Stimulated activated CD8-positive, alpha-beta memory T cell treated with anti-CD3 and anti-CD28 coated beads, Interleukin-12 subunit alpha, Interleukin-12 subunit beta, amount 100 ng/mL, for 1 hour (primary cell): ENCODE results near the gene GPN1.
"Not testable (repeated sequence)": the region's sequence is repeated elsewhere in the genome, so short reads cannot be mapped to it uniquely, and the experiment has no call there.

Source experiments
- DNase-seq: peaks from one replicate; pipeline ENCODE4 v3.0.0-alpha.2; 2020; ENCODE audit warnings: low read depth

The GPN1 gene

DNA sequence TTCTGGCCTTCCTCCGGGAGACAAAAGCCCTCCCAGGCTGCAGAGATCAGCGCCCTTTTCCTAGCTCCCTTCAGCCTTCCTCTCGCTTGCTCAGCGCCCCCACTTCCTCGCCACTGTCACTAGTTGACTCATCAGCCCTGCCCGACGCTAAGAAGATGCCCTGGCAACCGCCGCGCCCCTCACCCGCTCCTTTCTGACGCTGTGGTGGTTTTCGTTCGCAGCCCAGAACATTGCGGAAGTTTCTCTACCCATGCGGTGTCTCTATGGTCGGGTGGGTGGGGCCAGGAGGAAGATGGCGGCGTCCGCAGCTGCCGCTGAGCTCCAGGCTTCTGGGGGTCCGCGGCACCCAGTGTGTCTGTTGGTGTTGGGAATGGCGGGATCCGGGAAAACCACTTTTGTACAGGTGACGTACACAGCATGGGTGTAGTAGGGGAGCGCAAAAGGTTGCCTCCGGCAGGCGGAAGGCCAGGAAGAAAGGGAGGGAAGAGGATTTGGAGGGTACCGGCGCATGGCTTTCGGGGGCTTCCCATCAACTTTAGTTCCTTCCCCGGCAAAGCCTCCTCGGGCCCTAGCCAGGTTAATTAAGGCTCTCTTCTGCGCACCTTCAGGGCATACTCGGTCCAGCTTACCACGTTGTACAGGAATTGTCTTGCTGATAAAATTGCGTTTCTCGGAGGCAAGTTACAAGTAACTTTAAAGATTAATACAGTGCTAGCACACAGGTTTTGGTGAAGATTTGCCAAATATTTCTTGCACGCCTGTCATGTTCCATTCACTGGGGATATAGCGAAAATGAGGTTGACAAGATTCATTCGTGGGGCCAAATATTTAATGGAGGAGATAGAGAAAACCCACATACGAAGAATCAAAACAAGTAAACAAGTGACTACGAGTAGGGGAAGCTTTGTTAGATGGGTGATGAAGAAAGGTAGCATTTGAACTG lies at the start of gene GPN1, which contains the start of gene CCDC121:
GPN1 (plus strand) TSS at position 284 of the 943 bp plus-strand sequence; CDS start at position 293, 9 bp downstream.
CCDC121 (minus strand) TSS at position 246 of the 943 bp plus-strand sequence. CDS start 1,213 bp downstream, outside the sequence.
- peak; percentile 91 for DNase-seq

DNA sequence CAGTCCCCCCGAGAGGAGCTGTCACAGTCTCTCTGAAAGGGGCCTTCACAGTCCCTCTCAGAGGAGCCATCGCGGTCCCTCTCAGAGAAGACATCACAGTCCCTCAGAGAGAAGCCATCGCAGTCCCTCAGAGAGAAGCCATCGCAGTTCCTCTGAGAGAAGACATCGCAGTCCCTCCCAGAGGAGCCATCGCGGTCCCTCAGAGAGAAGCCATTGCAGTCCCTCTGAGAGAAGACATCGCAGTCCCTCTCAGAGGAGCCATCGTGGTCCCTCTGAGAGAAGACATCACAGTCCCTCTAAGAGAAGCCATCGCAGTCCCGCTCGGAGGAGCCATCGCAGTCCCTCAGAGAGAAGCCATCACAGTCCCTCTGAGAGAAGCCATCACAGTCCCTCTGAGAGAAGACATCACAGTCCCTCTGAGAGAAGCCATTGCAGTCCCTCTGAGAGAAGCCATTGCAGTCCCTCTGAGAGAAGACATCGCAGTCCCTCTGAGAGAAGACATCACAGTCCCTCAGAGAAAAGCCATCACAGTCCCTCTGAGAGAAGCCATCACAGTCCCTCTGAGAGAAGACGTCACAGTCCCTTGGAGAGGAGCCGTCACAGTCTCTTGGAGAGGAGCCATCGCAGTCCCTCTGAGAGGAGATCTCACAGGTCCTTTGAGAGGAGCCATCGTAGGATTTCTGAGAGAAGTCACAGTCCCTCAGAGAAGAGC lies 47.3 kb upstream of the GPN1 start:
- DNase-seq, result no peak

DNA sequence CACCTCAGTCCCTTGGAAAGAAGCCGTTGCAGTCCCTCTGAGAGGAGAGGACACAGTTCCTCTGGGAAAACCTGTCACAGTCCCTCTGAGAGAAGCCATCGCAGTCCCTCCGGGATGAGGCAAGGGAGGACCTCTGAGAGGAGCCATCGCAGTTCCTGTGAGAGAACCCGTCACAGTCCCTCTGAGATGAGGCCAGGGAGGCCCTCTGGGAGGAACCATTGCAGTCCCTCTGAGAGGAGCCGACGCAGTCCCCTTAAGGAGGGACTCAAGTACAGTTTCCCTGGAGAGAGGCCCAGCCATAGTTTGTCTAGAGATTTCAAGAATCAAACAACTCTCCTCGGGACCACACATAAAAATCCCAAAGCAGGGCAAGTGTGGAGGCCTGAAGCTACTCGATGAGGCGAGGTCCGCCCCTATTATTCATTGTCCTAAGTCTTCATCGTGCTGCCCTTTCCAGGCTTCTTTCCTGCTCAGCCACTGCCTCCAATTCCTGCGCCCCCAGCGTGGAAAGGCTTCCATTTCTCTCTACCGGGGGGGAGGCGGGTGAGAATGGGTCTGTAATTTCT lies 46.6 kb upstream of the GPN1 start:
- no peak for DNase-seq

DNA sequence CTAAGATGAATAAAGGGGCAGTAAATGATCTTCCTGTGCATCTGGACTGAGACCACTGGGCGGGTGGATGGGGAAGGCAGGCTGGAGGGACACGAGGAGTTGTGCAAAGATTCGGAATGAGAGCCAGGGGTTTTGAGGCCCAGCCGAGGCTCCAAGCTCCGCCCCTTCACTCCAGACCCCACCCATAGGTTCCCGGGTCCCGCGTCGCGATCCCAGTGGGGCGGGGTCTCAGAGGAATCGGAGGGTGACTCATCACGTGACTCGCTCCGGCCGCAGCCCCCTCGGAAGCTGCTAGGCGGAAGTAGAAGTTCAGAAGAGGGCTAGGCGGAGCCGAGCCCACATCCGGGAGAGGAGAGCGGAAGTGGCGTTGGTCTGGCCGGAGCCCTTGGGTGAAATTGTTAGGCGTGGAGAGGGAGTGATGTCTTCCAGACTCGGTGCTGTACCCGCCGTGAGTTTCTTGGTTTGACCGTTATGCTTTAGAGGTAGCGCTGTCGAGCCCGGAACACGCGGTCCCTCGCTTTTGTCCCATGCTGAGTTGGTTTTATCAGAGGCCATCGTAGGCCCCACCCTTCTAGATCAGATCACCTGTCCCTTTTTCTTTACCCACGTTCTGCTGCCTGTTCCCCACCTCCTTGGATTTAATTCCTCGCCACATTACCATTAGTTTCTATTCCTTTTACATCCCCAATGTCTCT lies 46.0 kb upstream of the GPN1 start, which contains the start of gene ZNF512:
ZNF512 (plus strand) TSS at position 348 of the 695 bp plus-strand sequence; CDS start at position 419, 71 bp downstream.
- peak; percentile 58 for DNase-seq

DNA sequence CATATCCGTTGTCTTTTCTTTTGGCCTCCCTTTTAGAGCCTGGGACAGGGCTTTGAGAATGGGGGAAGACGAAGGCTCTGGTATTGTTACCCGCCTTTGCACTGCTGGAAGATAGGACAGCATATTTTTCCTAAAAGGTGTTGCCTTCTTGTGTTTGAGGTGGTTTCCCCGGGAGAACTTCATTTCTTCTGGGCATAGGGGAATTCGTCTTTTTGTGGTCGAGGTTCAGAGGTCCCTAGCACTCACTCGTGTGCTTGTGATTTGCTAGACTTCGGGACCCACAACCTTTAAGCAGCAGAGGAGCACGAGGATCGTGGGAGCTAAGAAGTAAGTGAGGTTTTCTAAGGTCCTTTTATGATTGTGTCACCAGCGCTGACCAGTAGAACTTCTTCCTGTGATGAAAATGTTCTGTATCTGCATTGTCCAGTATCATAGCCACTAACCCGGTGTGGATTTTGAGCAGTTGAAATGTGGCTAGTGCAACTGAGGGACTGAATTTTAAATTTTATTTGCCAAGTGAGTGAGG lies 45.4 kb upstream of the GPN1 start:
- no peak for DNase-seq

DNA sequence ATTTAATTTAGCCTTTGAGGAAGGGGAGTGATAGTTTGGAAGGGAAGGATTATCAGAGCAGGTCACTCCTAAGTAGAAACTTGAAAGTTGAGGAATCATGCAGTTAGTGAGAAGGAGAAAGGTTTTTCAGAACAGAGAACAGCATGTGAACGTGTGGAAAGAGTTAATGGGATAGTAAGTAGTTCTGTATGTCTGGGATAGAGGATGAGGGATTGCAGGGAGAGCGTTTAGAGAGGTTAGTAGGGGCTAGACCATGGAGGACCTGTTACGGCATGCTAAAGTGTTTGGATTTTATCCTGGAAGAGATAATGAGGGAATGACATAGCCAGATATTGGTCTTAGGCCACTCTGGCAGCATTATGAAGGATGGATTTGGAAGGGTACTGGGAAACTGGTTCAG lies 44.3 kb upstream of the GPN1 start:
- DNase-seq, result no peak

DNA sequence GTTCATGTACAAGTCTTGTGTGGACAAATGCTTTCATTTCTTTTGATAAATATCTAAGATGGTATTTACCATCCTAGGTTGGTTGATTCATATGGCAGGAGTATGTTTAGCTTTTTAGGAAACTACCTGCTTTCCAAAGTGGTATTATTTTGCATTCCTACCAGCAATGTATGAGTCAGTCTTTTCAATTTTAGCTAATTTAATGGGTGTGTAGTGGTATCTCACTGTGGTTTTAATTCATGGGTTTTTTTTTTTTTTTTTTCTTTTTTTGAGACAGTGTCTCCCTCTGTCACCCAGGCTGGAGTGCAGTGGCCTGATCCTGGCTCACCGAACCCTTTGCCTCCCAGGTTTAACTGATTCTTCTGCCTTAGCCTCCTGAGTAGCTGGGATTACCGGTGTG lies 41.8 kb upstream of the GPN1 start:
- DNase-seq, result no peak

DNA sequence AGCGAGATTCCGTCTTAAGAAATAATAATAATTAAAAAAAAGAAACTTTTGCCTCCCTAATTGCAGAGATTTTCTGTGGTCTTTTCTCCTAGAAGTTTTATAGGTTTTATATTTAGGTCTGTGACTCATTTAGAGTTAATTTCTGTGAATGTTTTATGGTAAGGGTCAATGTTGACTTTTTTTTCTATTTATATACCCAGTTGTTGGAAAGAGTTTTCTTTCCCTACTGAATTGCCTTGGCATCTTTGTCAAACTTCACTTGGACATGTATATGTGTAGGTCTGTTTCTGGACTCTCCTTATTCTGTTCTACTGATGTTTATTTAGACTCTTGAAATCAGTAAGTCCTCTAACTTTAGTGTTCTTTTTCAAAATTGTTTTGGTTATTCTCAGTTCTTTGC lies 40.5 kb upstream of the GPN1 start:
- no peak for DNase-seq

DNA sequence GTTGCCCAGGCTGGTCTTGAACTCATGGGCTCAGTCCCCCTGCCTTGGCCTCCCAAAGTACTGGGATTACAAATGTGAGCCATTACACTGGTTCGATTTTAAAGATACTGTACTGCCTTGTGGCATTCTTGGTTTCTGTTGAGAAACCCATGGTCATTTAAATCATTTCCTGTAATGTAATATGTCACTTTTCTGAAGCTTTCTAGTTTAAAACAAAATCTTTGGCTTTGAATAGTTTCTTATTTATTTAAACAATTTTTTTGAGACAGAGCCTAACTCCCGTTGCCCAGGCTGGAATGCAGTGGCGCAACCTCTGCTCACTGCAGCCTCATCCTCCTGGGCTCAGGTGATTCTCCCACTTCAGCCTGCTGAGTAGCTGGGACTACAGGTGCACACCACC lies 37.1 kb upstream of the GPN1 start:
- DNase-seq, result no peak

DNA sequence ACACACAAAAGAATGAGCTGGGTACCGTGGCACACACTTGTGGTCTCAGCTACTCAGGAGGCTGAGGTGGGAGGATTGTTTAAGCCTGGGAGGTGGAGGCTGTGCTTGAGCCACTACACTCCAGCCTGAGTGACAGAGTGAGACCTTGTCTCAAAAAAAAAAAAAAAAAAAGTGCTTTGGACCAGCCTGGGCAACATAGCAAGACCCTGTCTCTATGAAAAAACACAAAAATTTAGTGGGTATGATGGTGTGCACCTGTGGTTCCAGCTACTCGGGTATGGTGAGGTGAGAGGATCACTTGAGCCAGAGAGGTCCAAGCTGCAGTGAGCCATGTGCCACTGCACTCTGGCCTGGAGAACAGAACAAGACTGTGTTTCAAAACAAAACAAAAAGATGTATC lies 35.6 kb upstream of the GPN1 start:
- no peak for DNase-seq

DNA sequence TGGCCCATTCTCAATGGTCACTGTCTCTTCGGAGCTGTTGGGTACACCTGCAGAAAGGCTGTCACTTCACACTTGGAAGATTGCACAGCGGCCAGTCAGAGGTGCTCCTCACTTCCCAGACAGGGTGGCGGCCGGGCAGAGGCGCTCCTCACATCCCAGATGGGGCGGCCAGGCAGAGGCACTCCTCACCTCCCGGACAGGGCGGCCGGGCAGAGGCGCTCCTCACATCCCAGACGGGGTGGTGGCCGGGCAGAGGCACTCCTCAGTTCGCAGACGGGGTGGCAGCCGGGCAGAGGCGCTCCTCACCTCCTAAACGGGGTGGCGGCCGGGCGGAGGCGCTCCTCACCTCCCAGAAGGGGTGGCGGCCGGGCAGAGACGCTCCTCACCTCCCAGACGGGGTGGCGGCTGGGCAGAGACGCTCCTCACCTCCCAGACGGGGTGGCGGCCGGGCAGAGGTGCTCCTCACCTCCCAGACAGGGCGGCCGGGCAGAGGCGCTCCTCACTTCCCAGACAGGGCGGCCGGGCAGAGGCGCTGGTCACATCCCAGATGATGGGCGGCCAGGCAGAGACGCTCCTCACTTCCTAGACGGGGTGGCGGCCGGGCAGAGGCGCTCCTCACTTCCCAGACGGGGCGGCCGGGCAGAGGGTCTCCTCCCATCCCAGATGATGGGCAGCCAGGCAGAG lies 34.7 kb upstream of the GPN1 start:
- DNase-seq, result not testable (repeated sequence)

DNA sequence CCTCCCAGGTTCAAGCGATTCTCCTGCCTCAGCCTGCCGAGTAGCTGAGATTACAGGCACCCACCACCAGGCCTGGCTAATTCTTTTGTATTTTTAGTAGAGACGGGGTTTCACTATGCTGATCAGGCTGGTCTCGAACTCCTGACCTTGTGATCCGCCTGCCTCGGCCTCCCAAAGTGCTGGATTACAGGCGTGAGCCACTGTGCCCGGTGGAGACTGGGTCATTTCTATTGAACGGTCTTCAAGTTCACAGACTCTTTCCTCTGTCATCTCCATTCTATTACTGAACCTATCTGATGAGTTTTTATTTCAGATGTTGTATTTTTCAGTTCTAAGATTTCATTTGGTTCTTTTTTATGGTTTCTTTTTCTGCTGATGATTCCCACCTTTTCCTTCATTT lies 33.4 kb upstream of the GPN1 start:
- not testable (repeated sequence) for DNase-seq

DNA sequence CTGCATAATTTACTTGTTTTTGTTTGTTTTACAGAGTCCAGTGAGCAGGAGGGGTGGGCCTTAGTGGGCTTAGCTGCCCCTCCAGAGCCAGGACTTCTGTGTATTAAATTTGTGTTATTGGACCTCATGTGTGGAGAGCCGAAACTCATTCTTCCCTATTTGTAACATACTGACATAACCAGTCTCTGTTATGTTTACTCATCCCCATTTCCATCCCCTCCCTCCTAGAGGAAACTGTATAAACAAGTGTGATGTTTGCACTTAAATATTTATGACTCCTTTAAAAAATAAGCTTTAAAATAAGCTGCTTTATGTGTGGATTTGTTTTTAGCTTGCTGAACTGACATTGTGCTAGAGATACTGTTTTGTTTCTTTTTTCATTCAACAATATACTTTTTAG lies 32.2 kb upstream of the GPN1 start:
- DNase-seq, result no peak

DNA sequence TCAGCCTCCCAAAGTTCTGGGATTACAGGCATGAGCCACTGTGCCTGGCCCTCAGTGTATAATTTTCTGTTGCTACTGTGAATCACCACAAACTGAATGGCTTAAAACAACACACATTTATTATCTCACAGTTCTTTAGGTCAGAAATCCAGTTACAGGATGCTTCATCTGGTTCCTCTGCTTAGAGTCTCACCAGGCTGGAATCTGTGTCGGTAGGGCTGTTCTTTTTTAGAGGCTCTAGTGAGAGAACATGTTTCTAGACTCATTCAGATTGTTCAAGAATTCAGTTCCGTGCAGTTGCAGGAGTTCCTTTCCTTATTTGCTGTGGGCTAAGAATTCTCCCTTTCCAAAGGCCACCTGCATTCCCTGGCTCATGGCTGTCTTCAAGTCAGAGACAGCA lies 22.2 kb upstream of the GPN1 start:
- no peak for DNase-seq

DNA sequence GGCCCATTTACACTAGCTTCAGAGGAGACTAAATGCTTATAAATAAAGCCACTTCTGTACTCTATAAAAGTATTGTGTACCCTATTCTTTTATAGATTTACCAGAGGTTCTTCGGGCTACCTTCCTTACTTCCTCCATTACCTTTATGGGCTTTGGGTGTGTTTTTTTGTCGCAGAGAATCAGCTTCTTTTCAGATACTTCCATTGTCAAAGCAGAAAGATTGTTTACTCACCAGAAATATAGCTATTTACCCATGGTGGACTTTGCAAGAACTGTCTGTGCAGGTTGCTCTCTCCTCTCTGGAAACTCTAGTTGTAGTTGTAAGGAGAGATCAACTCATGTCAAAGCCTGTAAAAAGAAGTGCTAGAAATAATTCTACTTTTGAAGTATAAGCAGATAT lies 14.9 kb upstream of the GPN1 start:
- DNase-seq, result no peak

DNA sequence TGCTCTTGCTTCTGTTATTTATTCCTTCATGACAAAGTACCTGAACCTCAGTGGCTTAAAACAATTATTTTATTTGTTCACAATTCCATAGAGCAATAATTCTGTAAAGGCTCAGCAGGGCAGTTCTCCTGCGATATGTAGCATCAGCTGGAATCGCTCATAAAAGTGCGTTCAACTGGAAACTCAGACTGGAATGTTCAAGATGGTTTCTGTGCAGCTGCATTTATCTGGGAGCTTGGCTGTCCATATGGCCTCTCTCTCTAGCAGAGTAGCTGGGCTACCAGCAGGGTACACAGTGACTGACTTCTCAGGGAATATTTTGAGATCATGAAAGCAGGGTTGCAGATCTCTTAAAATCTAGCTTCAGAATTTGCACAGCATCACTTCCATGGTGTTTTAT lies 13.5 kb upstream of the GPN1 start:
- no peak for DNase-seq

DNA sequence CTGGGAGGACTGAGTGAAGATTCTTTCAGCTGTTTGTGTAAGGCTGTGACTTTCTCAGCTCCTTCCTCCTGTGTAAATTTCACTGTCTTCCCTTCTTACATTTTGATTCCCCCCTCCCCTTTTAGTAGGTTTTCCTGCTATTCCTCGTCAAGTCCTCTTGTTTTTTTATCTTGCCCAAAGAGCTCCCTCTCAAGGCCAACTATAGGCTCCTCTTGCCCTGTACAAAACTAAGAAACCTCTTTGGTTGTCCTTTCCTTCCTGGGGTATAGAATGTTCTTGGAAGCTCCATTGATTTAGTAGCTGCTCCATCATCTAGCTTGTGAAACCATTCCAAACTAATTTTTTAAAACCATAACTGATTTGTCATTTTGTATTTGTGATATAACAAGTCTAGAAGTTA lies 7.3 kb upstream of the GPN1 start:
- DNase-seq, result no peak

DNA sequence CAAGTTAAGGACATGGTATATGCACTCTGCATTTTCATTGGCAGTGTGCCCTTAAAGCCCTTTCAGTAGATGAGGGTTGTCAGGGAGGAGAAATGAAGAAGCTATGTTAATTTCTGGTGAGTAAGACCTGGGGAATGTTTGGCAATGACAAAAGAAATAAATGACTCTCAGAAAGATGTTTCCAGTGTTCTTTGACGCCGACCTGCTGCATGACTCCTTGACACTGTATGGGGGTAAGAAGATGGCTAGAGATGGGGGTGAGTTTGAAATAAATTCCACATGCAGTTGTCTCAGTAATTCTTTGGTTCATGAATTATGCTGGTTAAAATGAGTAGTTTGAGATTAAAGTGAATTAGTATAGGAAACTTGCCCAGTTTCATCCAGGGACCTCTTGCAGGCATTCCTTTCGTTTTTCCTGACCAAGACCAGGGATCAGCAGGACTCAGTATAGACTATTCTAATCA lies 5.9 kb upstream of the GPN1 start:
- no peak for DNase-seq

DNA sequence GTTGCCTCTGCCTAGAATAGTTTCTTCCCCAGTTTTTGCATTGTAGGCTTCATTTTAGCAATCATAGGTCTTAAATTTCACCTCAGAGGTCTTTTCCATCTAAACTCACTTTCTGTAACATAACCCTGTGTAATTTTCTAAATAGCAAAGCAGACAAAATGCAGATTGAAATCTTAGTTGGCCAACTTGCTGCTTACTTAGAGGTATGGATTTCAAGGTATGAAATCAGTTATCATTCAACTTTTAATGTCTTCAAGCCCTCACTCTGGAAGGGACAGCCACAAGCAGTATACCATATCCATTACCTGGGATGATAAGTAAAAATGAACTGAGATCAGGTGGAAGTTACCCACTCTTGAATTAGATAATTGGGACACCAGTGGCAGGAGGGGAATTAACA lies 3.9 kb upstream of the GPN1 start:
- DNase-seq, result no peak

DNA sequence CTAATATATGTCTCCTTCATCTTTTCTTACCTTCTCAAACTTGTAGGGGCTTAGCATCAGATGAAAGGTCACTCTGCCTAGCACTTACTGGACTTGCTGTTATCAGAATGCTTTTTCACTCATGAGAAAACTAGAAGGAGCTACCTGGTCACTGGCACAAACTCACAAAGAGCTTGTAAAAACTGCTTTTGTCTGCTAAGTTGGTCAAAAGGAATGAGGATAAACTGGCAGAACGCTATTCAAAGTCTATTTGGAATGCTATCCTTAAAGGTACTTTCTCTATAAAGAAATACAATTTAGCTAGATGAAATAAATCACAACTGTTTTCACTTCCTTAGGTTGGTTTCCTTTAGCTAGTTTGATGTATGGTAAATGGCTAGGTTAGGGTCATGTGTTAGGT lies 2.5 kb upstream of the GPN1 start:
- DNase-seq, result not testable (repeated sequence)

DNA sequence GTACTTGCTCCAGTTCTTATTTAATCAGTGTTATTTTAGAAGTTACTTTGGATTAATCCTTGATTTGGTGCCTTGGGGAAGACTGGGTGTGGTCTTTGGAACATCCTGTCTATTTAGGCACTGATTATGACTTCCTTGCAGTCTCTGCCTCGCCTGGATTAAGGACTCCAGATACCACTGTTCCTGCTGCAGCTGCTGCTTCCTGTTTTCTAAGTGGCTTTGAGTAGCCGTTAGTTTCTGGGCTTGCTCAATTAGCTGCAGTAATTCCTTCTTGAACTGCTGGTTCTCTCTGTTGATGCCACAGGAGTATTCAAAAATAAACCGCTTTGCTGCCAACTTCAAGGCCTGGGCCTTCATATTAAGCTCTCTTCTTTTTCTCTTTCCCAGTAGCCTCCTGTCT lies 1.9 kb upstream of the GPN1 start:
- DNase-seq, result not testable (repeated sequence)
